NT2/D1 (cell line): Measurements from ENCODE around the gene NAT9.

Experiments
- YY1 ChIP-seq: IDR thresholded peaks from 2 replicates; pipeline ENCODE4 v1.6.1; 2011; ENCODE audit not compliant: insufficient read length, insufficient read depth
- ZNF274 ChIP-seq: IDR thresholded peaks from 2 replicates; pipeline ENCODE4 v1.6.1; 2011; ENCODE audit warnings: mild to moderate bottlenecking, low read depth, low read length

DNA sequence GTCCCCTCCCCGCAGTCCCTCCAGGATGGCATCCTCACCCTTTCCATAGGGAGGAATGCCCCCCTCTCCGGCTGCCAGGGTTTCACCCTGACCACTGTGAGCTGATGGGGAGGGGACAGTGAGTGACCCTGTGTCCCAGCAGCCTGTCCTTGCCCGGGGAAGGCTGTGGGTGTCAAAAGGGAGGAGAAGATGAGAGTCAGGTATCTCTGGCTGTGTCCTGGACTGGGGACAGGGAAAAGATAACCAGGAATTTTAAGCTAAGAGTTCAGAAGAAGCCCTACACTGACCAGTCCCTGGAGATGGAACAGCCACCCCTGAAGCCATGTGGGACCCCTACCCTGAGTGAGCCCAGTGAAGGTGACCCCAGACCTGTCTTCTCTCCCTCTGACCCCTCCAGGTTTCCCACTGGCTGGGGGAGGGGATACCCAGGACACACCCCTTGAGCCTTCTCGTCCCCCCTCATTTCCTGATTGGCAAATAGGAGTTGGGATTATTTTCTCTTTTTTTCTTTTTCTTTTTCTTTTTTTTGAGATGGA lies 11.3 kb downstream of the NAT9 start:
- no peak for TF ChIP-seq ZNF274
- TF ChIP-seq YY1 = no peak
